IMR-90 (cell line): Measurements from ENCODE around the gene NCKAP5. TPM values are rescaled to one million over a fixed set of nuclear protein-coding genes. Genes with fewer than 3 reads are reported as not detected.

ENCODE experiments used
- ATAC-seq: fragments of 200-7000 bp; cut with Tn5 transposase; 2 replicates; pipeline ENCODE4 v1.9.1; 2020; ENCODE audit warnings: low read depth, mild to moderate bottlenecking, moderate library complexity
- Bru-seq: library from RNA; stranded (reverse); fragments of 400-500 nt; gene quantifications from one replicate; lab custom pipeline; 2021; lab: Mats Ljungman, UMichigan
- BruChase-seq, 2 experiments: library from RNA; stranded (reverse); fragments of 400-500 nt; gene quantifications; one replicate each; lab custom pipeline; 2021; lab: Mats Ljungman, UMichigan
- BruUV-seq: library from RNA; stranded (reverse); fragments of 400-500 nt; replicated peaks from 2 replicates; lab custom pipeline; 2021; lab: Mats Ljungman, UMichigan
- CTCF ChIA-PET: fragments of 300-600 bp; formaldehyde crosslinking; extraction: SDS; loops from one replicate; lab custom pipeline; 2021; ENCODE audit warnings: antibody characterized with exemption; lab: Yijun Ruan, JAX
- POLR2A ChIA-PET: fragments of 300-600 bp; sonication (Branson Sonifier 250); formaldehyde crosslinking; loops from one replicate; lab custom pipeline; 2022; ENCODE audit warnings: antibody characterized with exemption; ENCODE audit not compliant: unreplicated experiment; lab: Charles Lee
- DNase-seq: peaks from one replicate; pipeline ENCODE4 v3.0.0; 2013
- H2AFZ ChIP-seq: replicated peaks from 2 replicates; pipeline ENCODE3; 2013; ENCODE audit warnings: low read length, mild to moderate bottlenecking; ENCODE audit not compliant: poor library complexity
- H2AK5ac ChIP-seq: 2 replicates; pipeline ENCODE4 v1.6.1; 2013; ENCODE audit warnings: low read depth, low read length, inconsistent platforms
- H2AK9ac ChIP-seq: replicated peaks from 2 replicates; pipeline ENCODE3; 2013; ENCODE audit warnings: mild to moderate bottlenecking, low read depth, low read length, moderate library complexity; ENCODE audit not compliant: poor library complexity
- H2BK120ac ChIP-seq: 2 replicates; pipeline ENCODE4 v1.6.1; 2013; ENCODE audit warnings: low read depth, low read length, inconsistent platforms
- H2BK15ac ChIP-seq: 3 replicates; pipeline ENCODE4 v1.6.1; 2013; ENCODE audit warnings: low read depth, low read length, inconsistent platforms
- H2BK20ac ChIP-seq: 2 replicates; pipeline ENCODE4 v1.6.1; 2013; ENCODE audit warnings: low read depth, mild to moderate bottlenecking, inconsistent platforms, low read length, moderate library complexity
- H2BK5ac ChIP-seq: 2 replicates; pipeline ENCODE4 v1.6.1; 2013; ENCODE audit warnings: mild to moderate bottlenecking, low read depth, low read length, inconsistent platforms; ENCODE audit not compliant: poor library complexity, severe bottlenecking
- H3K14ac ChIP-seq: replicated peaks from 2 replicates; pipeline ENCODE4 v1.6.1; 2013; ENCODE audit warnings: low read depth, low read length, inconsistent platforms
- H3K18ac ChIP-seq: 2 replicates; pipeline ENCODE4 v1.6.1; 2013; ENCODE audit warnings: low read depth, low read length, control low read depth
- H3K23ac ChIP-seq: 2 replicates; pipeline ENCODE4 v1.6.1; 2013; ENCODE audit warnings: low read depth, low read length, inconsistent platforms
- H3K27ac ChIP-seq: 2 replicates; pipeline ENCODE4 v1.5.1; 2013; ENCODE audit warnings: mild to moderate bottlenecking, control low read depth, low read length; ENCODE audit not compliant: insufficient read depth
- H3K27me3 ChIP-seq: 2 replicates; pipeline ENCODE4 v1.6.1; 2013; ENCODE audit warnings: low read length; ENCODE audit not compliant: control insufficient read depth, insufficient read depth
- H3K36me3 ChIP-seq: 2 replicates; pipeline ENCODE4 v1.6.1; 2013; ENCODE audit warnings: low read length, mixed read lengths; ENCODE audit not compliant: control insufficient read depth, insufficient read depth
- H3K4ac ChIP-seq: 2 replicates; pipeline ENCODE4 v1.6.1; 2013; ENCODE audit warnings: low read depth, low read length, inconsistent platforms
- H3K4me1 ChIP-seq: 2 replicates; pipeline ENCODE4 v1.6.1; 2013; ENCODE audit warnings: low read length, mixed read lengths; ENCODE audit not compliant: control insufficient read depth, insufficient read depth
- H3K4me2 ChIP-seq: 2 replicates; pipeline ENCODE4 v1.6.1; 2013; ENCODE audit warnings: low read depth, mild to moderate bottlenecking, control low read depth, low read length, moderate library complexity
- H3K4me3 ChIP-seq: 2 replicates; pipeline ENCODE4 v1.5.1; 2013; ENCODE audit warnings: low read depth, mild to moderate bottlenecking, control low read depth, low read length, moderate library complexity; ENCODE audit not compliant: insufficient read depth
- H3K56ac ChIP-seq: 2 replicates; pipeline ENCODE4 v1.6.1; 2013; ENCODE audit warnings: low read length, inconsistent platforms; ENCODE audit not compliant: insufficient read depth; ENCODE audit errors: extremely low read depth
- H3K79me1 ChIP-seq, 2 experiments: 2 replicates each; pipeline ENCODE4 v1.6.1; 2013; ENCODE audit warnings: low read length in 2 of 2, inconsistent platforms in 1 of 2, low read depth in 1 of 2
- H3K9ac ChIP-seq: 2 replicates; pipeline ENCODE4 v1.6.1; 2013; ENCODE audit warnings: low read depth, low read length, control low read depth
- H3K9me1 ChIP-seq: 2 replicates; pipeline ENCODE4 v1.6.1; 2013; ENCODE audit warnings: low read length, inconsistent platforms; ENCODE audit not compliant: insufficient read depth
- H3K9me3 ChIP-seq: 2 replicates; pipeline ENCODE4 v1.6.1; 2013; ENCODE audit warnings: low read length; ENCODE audit not compliant: control insufficient read depth, insufficient read depth
- H4K20me1 ChIP-seq: 2 replicates; pipeline ENCODE4 v1.6.1; 2013; ENCODE audit warnings: low read length, inconsistent platforms; ENCODE audit not compliant: insufficient read depth
- H4K5ac ChIP-seq: 2 replicates; pipeline ENCODE4 v1.6.1; 2013; ENCODE audit warnings: mild to moderate bottlenecking, low read depth, low read length, control low read depth
- H4K8ac ChIP-seq, 2 experiments: 2 replicates each; pipeline ENCODE4 v1.6.1; 2013; ENCODE audit warnings: low read depth in 2 of 2, low read length in 2 of 2, control low read depth in 1 of 2, inconsistent platforms in 1 of 2
- H4K91ac ChIP-seq: 2 replicates; pipeline ENCODE4 v1.6.1; 2013; ENCODE audit warnings: low read depth, low read length, inconsistent platforms; ENCODE audit not compliant: insufficient read depth
- BHLHE40 ChIP-seq: fragments of 150-350 bp; IDR thresholded peaks from 2 replicates; pipeline ENCODE4 v1.6.1; 2016; ENCODE audit warnings: mild to moderate bottlenecking, low read depth, low read length
- CTCF ChIP-seq: conservative IDR thresholded peaks from 2 replicates; pipeline ENCODE4 v1.5.1; 2012; ENCODE audit warnings: mild to moderate bottlenecking, low read depth, low read length, improper control_type of control experiment
- RAD21 ChIP-seq: IDR thresholded peaks from 2 replicates; pipeline ENCODE4 v1.6.1; 2012; ENCODE audit warnings: low read length, improper control_type of control experiment
- RCOR1 ChIP-seq: IDR thresholded peaks from 2 replicates; pipeline ENCODE4 v1.6.1; 2012; ENCODE audit warnings: mild to moderate bottlenecking, low read length, improper control_type of control experiment; ENCODE audit not compliant: insufficient replicate concordance
- RFX5 ChIP-seq: IDR thresholded peaks from 2 replicates; pipeline ENCODE4 v1.8.0; 2012; ENCODE audit warnings: low read depth, mild to moderate bottlenecking, low read length, moderate library complexity
- SMC3 ChIP-seq: fragments of 150-350 bp; IDR thresholded peaks from 2 replicates; pipeline ENCODE4 v1.6.1; 2016; ENCODE audit warnings: low read depth, mild to moderate bottlenecking, antibody characterized with exemption, low read length, moderate library complexity
- WGBS, 2 experiments: methylation state at CpG; one replicate each; pipeline versions ENCODE4 v1.1.5 to v1.1.7; 2013; ENCODE audit warnings: missing lambda C conversion rate in 2 of 2; ENCODE audit not compliant: insufficient read length in 1 of 2; ENCODE audit errors: extremely low coverage in 2 of 2; 5-methylcytosine and 5-hydroxymethylcytosine counted together
- dilution Hi-C: fragments of 300-500 bp; cut with HindIII; formaldehyde crosslinking; loops from one replicate; pipeline ENCODE4 v1.14.3; 2018; ENCODE audit warnings: low sequenced_read_pairs; ENCODE audit not compliant: unreplicated experiment
- in situ Hi-C: fragments of 300-500 bp; cut with MboI; formaldehyde crosslinking; loops from 3 replicates; pipeline ENCODE4 v1.14.3; 2019; ENCODE audit warnings: low sequenced_read_pairs, inconsistent platforms, mixed read lengths
- intact Hi-C: fragments of 100-400 bp; cut with micrococcal nuclease; formaldehyde crosslinking; loops from 2 replicates; pipeline ENCODE4 v1.10.0; 2022
- long read RNA-seq: library from polyadenylated mRNA; unstranded; transcript quantifications from one replicate; pipeline ENCODE4 v2.0.0, GENCODE V29; 2021; ENCODE audit not compliant: unreplicated experiment
- polyA plus RNA-seq, 3 experiments: library from polyadenylated mRNA; depleted of rRNA; stranded (reverse); fragments of >200 nt; gene quantifications; 2 replicates each; pipeline ENCODE4 v1.2.3, GENCODE V29; 2012; ENCODE audit warnings: low replicate concordance in 1 of 3
- total RNA-seq: library from RNA; depleted of rRNA; stranded (reverse); fragments of >200 nt; gene quantifications from 2 replicates; pipeline ENCODE4 v1.2.3, GENCODE V29; 2012; rRNA removed

The NCKAP5 gene
- total RNA-seq (3.9 and 5.3 TPM in 2 replicates), polyA plus RNA-seq (2012; rRNA removed) (2.3 and 2.7 TPM in 2 replicates), Bru-seq, nascent RNA (percentile 93 among the genes with signal in this experiment), BruChase-seq, experiment 1, labeled RNA remaining after a 6-hour chase (percentile 67 among the genes with signal in this experiment), BruChase-seq, experiment 2, labeled RNA remaining after a 2-hour chase (percentile 81 among the genes with signal in this experiment)
- polyA plus RNA-seq (2012; cell fraction: cytosol; rRNA removed) = 0.97 and 1.5 TPM in 2 replicates
- polyA plus RNA-seq (2012; cell fraction: nucleus; rRNA removed; ENCODE audit: low replicate concordance) = 1.2 and 3.6 TPM in 2 replicates
- long read RNA-seq, partial matches to known transcripts = 9 of 36 reads
- long read RNA-seq, other reads (novel, unspliced or antisense) = 26 of 36 reads

DNA sequence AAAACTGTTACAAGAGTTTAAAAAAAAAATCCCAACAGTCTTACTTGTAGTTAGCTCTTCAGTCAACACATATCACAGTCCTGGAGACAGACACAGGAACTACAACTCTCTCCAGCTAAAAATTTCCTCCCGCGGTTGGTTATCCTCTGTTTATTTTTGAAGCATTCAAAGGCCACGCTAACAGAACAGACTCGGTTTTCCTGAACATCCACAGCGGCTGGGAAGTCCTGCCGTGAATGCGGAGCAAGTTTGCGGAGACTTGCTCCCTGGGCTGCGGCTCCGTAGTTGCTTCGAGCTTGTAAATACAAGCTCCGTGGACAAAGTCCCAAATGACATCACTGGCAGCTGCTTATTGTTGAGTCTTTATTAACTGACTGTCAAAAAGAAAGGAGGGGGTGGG lies at the start of gene NCKAP5:
NCKAP5 (minus strand) TSS at position 292 of the 400 bp plus-strand sequence. CDS start 50,937 bp downstream, outside the sequence.
- whole genome bisulfite sequencing, 2 experiments = 0% methylated on average over 7 of the region's 12 CpGs; no CpG with 5 or more reads in 1 of the 2 experiments
- intact Hi-C loops = loop anchor here (2.0 to 10.0 kb wide), 3 partner anchors 107 to 773 kb away; no protein-coding TSS in a partner anchor
- POLR2A ChIA-PET = interaction anchor here (1.2 kb wide), 1 partner anchor 275 kb away, joined by 4 read pairs; no protein-coding TSS in a partner anchor

More for the DNA sequence above, at the start of gene NCKAP5:
- no TSS peak for BruUV-seq
- dilution Hi-C loops = no loop called here
- Histone ChIP-seq H3K4me3 (peak within 1 kb of the TSS; percentile 50), H3K9ac (peak within 1 kb of the TSS; percentile 65), H4K5ac (peak within 1 kb of the TSS; percentile 71), H4K91ac (peak within 1 kb of the TSS; percentile 51), H3K79me1 (peaks cover 4 to 25% of the 10 kb centered on the region in 2 experiments; a peak in 3 of 4 replicates), H3K36me3 (no peaks in the 10 kb centered on the region; the same call in 1 of the 2 replicates), H2BK20ac (peak within 1 kb of the TSS; percentile 76), H3K27me3 (no peaks in the 10 kb centered on the region), H3K9me1 (peaks cover 4% of the 10 kb centered on the region; the same call in 1 of the 2 replicates), H3K56ac (peak within 1 kb of the TSS; percentile 69), H3K9me3 (no peaks in the 10 kb centered on the region), H3K18ac (peak within 1 kb of the TSS; percentile 90), H3K23ac (peak within 1 kb of the TSS; percentile 78), H2BK5ac (peak within 1 kb of the TSS; percentile 70), H2BK15ac (peak within 1 kb of the TSS; percentile 77), H2BK120ac (peak within 1 kb of the TSS; percentile 66), H2AFZ (peak within 1 kb of the TSS; percentile 75), H3K14ac (peak within 1 kb of the TSS; percentile 42), H4K20me1 (no peaks in the 10 kb centered on the region), H3K4me1 (peaks cover 15% of the 10 kb centered on the region), H3K4ac (peak within 1 kb of the TSS; percentile 80), H2AK5ac (peak within 1 kb of the TSS; percentile 53), H3K27ac (peak within 1 kb of the TSS; percentile 84), H3K4me2 (peak within 1 kb of the TSS; percentile 73), H4K8ac (peak within 1 kb of the TSS; percentile 26 to 86; a peak in 3 of 4 replicates), H2AK9ac (peak within 1 kb of the TSS; percentile 15)
- TF ChIP-seq BHLHE40 = no peak
- peak; percentile 23 for TF ChIP-seq RAD21
- TF ChIP-seq SMC3 = peak; percentile 22
- no peak for TF ChIP-seq RFX5
- peak; percentile 24; the same call in 1 of the 2 replicates for TF ChIP-seq CTCF
- TF ChIP-seq RCOR1 = no peak
- in situ Hi-C loops = loop anchor here (10.0 to 25.0 kb wide), 4 partner anchors 313 to 1023 kb away; partner anchors contain the start of gene LYPD1
- CTCF ChIA-PET = interaction anchor here (0.6 to 1.8 kb wide), 6 partner anchors 16 to 396 kb away, joined by 3 to 7 read pairs (median 6); no protein-coding TSS in a partner anchor
- ATAC-seq (peak; percentile 67), DNase-seq (peak; percentile 82)
